ENCODE data around the gene SYNJ2BP. TPM values are rescaled to one million over a fixed set of nuclear protein-coding genes. Genes with fewer than 3 reads are reported as not detected.
"Not testable (repeated sequence)": the region's sequence is repeated elsewhere in the genome, so short reads cannot be mapped to it uniquely, and the experiment has no call there.

The SYNJ2BP gene
- 10 to 100 TPM; 35.3 to 43.8 TPM for total RNA-seq
- long read RNA-seq, full-length matches to known transcripts, result 29 of 34 reads
- long read RNA-seq, partial matches to known transcripts, result 0 of 34 reads
- long read RNA-seq, other reads (novel, unspliced or antisense), result 5 of 34 reads

GRCh38 chr14:70416725-70417349, at the start of gene SYNJ2BP:
TSS of gene SYNJ2BP (minus strand) at chr14:70417090. CDS start at chr14:70416963, 127 bp downstream.
- intact Hi-C loops (cut with DNase I), result no loop called here
- DNase-seq (peak; percentile 75), ATAC-seq (peak; percentile 95 to 99)

GRCh38 chr14:70454731-70455130, 37.8 kb upstream of the SYNJ2BP start:
- peak in 1 of 2 donors; percentile 34 for ATAC-seq
- intact Hi-C loops (cut with DNase I), result no loop called here
- DNase-seq, result no peak

GRCh38 chr14:70451874-70452273, 35.0 kb upstream of the SYNJ2BP start, which contains the start of gene ADAM21:
TSS of gene ADAM21 (plus strand) at chr14:70452174. CDS start at chr14:70457500, 5,326 bp downstream.
- intact Hi-C loops (cut with DNase I), result no loop called here
- DNase-seq, result no peak
- ATAC-seq, result no peak

GRCh38 chr14:70448633-70449340, 31.9 kb upstream of the SYNJ2BP start:
- no peak for DNase-seq
- peak in 1 of 2 donors; percentile 26 for ATAC-seq
- intact Hi-C loops (cut with DNase I), result no loop called here

GRCh38 chr14:70442750-70443149, 25.9 kb upstream of the SYNJ2BP start:
- ATAC-seq (no peak), DNase-seq (no peak)
- intact Hi-C loops (cut with DNase I), result no loop called here

GRCh38 chr14:70441641-70442040, 24.8 kb upstream of the SYNJ2BP start:
- DNase-seq (no peak), ATAC-seq (no peak)
- intact Hi-C loops (cut with DNase I), result no loop called here

GRCh38 chr14:70436867-70437266, 20.0 kb upstream of the SYNJ2BP start:
- intact Hi-C loops (cut with DNase I), result no loop called here
- DNase-seq (no peak), ATAC-seq (no peak)

GRCh38 chr14:70426555-70426954, 9.7 kb upstream of the SYNJ2BP start:
- ATAC-seq; intact Hi-C loops (cut with DNase I); DNase-seq: not testable (repeated sequence)

- ATAC-seq, result no peak
- DNase-seq, result peak; percentile 37
- intact Hi-C loops (cut with DNase I), result no loop called here
Measured at GRCh38 chr14:70425354-70425753, 8.5 kb upstream of the SYNJ2BP start.

GRCh38 chr14:70422538-70422937, 5.6 kb upstream of the SYNJ2BP start:
- intact Hi-C loops (cut with DNase I), result no loop called here
- DNase-seq (no peak), ATAC-seq (no peak)

GRCh38 chr14:70419270-70419931, 2.5 kb upstream of the SYNJ2BP start:
- ATAC-seq; DNase-seq; intact Hi-C loops (cut with DNase I): not testable (repeated sequence)

GRCh38 chr14:70416338-70416724, 559 bp downstream of the SYNJ2BP start:
- ATAC-seq (peak; percentile 54 to 64), DNase-seq (no peak)
- intact Hi-C loops (cut with DNase I), result no loop called here

- intact Hi-C loops (cut with DNase I), result no loop called here
Measured at GRCh38 chr14:70415788-70416187, 1.1 kb downstream of the SYNJ2BP start.

GRCh38 chr14:70407621-70408020, 9.3 kb downstream of the SYNJ2BP start:
- no peak for DNase-seq
- intact Hi-C loops (cut with DNase I), result no loop called here
- ATAC-seq, result no peak

More at GRCh38 chr14:70415788-70416187, 1.1 kb downstream of the SYNJ2BP start:
- ATAC-seq (no peak), DNase-seq (no peak)

- intact Hi-C loops (cut with DNase I); DNase-seq; ATAC-seq: not testable (repeated sequence)
Measured at GRCh38 chr14:70406216-70406615, 10.7 kb downstream of the SYNJ2BP start.

GRCh38 chr14:70403335-70403734, 13.6 kb downstream of the SYNJ2BP start:
- peak in 1 of 2 donors; percentile 65 for ATAC-seq
- DNase-seq; intact Hi-C loops (cut with DNase I): not testable (repeated sequence)

GRCh38 chr14:70401643-70402042, 15.2 kb downstream of the SYNJ2BP start:
- DNase-seq (no peak), ATAC-seq (no peak)
- intact Hi-C loops (cut with DNase I), result no loop called here

- DNase-seq, result no peak
- ATAC-seq, result no peak
- intact Hi-C loops (cut with DNase I), result no loop called here
Measured at GRCh38 chr14:70398706-70399431, 18.0 kb downstream of the SYNJ2BP start.

- no peak for DNase-seq
- ATAC-seq, result no peak
Measured at GRCh38 chr14:70398280-70398679, 18.6 kb downstream of the SYNJ2BP start.

More at GRCh38 chr14:70398280-70398679, 18.6 kb downstream of the SYNJ2BP start:
- intact Hi-C loops (cut with DNase I), result no loop called here
